Measurements from ENCODE around the gene SLC25A18. TPM values are rescaled to one million over a fixed set of nuclear protein-coding genes. Genes with fewer than 3 reads are reported as not detected.

The SLC25A18 gene
- total RNA-seq, 1 donor from 2014 or later = 8.4 TPM

Other genes with a start within 250 kb of the SLC25A18 start
- 1.1 TPM for gene CECR2, start 194.0 kb upstream of the SLC25A18 start, total RNA-seq
- 122 TPM for gene ATP6V1E1, start 65.3 kb downstream of the SLC25A18 start, total RNA-seq
- gene BCL2L13, start 75.3 kb downstream of the SLC25A18 start, total RNA-seq = 63.3 TPM
- gene BID, start 211.0 kb downstream of the SLC25A18 start, total RNA-seq = 30.6 TPM

Measured in mesenteric fat pad (tissue), 1 donor.